GM11168 (cell line): ENCODE measurements around the gene STRN3.

ENCODE experiments used
- in situ Hi-C: fragments of 300-500 bp; cut with MboI; formaldehyde crosslinking; loops from one replicate; pipeline ENCODE4 v1.12.0; 2022; ENCODE audit warnings: low sequenced_read_pairs; ENCODE audit not compliant: unreplicated experiment

Gene STRN3

DNA sequence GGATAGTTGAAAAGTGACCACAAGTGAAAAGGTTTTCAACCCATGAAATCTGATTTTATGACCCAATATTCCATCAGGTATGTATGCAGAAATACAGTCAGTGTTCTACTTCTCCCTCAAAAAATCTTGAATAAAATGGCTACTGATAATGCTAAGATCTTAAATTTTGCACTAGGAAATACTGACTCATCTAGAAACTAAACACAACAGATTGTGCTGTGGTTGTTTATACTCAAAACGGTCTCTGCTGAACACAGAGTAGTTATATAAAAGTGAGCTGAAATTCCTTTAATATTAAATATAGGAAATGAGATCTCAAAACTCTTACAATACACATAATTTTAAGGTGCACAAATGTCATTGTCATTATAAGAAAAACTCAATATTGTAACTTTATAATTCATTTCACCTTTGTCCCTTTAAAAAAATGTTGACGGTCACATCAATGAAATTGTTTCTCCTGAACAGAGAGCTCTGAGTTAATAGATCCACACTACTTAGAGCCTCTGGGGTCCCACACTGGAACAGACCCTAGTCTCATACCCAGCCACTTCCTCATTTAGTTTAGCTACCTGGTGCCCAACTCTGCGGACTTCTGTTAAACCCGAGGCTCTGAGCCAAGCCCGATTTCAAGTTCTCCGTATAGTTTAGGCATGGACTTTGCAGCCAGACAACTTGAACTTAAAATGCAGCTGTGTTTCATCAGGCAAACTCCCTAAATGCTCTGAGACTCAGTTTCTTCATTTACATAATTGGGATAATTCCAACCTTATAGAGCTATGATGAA is 142.5 kb downstream of the STRN3 start:
- in situ Hi-C loops, result no loop called here

DNA sequence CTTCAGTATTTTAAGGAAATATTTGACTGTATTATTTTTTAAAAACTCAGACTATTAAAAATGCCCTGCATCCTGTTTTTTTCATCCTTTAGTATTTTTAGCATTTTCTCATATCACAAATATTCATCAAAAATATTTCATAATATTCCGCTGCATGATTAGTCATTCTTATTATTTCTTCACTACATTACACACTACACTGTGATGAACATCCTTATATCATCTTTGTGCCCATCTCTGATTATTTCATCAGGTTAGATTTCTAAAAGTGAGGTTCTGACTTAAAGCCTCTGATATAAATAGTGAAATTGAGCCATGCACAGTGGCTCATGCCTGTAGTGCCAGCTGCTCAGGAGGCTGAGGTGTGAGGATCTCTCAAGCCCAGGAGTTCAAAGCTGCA is 143.7 kb downstream of the STRN3 start:
- in situ Hi-C loops, result no loop called here

DNA sequence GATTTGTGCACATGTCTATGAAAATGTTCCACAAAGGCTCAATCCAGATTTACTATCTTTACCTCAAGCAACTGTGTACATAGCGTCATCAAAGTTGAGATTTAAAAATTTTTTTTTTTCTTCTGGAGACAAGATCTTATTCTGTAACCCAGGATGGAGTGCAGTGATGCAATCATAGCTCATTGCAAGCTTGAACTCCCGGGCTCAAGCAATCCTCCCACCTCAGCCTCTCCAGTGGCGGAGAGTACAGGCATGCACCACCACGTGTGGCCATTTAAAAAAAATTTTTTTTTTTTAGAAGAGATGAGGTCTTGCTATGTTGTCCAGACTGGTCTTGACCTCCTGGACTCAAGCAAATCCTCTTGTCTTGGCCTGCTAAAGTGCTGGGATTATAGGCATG is 149.5 kb downstream of the STRN3 start:
- in situ Hi-C loops, result no loop called here

DNA sequence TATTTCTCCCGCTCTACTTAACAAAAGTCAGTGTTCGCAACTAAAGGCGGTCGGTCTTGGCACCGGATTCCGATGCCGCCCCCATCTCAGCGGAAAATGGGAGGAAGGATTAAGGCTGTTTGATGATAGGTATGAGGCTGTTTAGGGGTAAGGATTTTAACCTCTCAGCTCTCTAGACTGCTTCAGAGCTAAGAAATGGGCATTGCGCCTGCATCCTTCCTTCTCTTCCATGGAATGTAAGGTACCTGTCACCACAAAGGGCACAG is 150.5 kb downstream of the STRN3 start:
- in situ Hi-C loops, result no loop called here

GRCh38 chr14:30874999-30875787 is 151.0 kb downstream of the STRN3 start:
- in situ Hi-C loops, result no loop called here

GRCh38 chr14:30874120-30874998 is 151.8 kb downstream of the STRN3 start, which contains the start of gene COCH:
Gene COCH (plus strand): TSS chr14:30874559. CDS start chr14:30874939, 380 bp downstream.
- in situ Hi-C loops, result no loop called here

DNA sequence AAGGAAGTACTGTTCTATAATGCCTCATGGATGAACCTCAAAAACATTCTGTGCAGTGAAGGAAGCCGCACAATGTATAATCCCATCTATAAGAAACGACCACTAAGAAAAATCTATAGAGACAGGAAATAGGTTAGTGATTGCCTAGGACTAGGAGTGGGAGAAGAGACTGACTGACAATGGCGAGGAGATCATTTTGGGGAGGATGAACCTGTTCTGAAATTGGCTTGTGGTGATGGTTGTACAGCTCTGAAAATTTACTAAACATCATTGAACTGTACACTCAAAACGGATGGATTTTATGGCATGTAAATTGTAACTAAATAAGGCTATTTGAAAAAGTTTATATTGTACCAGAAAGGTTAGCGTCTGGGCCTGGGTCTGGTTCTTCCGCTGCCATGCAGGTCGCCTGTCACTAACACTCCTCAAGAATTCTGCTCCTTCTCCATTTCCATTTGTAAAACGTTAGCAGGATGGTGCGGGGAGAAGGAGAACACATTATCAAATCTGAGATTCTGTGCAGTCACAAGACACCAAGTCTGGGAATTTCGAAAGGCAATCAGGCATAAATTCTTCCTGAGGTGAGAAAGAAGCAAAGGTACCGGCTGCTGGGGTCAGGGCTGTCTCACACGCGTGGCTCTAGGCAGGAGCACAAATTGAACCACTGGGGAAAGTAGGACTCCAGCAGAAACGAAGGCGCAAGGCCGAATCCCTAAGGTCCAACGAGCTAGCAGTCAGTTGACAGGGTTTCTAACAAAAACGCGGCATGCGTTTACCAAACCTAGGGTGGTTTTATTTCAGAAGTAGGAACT is 152.7 kb downstream of the STRN3 start:
- in situ Hi-C loops, result no loop called here

DNA sequence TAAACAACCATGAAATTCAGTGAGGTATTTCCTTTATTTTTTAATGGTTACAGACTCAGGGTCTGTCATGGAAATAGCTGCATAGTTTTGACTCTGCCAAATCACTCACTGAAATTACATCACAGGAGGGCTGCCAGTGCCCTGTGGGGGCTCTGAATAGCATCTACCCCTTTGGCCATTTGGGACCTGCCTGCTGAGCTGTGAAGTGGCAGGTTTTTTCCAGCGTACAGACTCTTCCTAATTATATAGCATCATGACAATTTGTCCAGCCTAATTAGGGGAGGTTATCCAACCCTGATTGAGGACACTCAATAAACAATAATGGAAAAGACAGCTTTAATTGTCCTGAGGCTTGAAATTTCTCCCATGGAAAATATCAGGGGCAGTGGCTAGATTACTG is 153.6 kb downstream of the STRN3 start:
- in situ Hi-C loops, result no loop called here

DNA sequence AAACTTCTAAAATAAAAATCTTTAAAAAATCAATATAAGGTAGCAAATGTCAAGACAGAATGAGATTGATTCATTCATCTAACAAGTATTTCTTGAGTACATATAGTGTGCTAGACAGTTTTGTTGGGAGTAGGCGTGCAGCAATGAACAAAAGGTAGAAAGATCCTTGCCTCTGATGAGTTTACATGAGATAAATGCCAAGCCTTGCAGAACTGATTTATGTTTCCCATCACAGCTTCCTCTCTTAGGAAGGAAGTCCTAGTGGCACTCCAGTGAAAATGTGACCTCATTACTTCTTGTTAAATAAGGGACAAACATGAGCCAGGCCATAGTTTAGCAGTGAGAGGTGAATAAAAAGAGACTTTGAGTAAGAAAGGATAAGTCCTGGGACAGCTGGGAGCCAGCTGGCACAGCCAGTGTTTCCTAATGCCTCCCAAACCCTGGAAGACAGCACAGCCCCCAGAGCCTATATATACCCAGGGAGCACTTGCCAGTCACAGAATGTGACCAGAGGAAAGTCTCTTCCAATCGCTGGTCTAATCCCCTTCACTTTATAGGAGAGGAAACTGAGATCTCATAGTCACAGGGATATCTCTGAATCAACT is 156.5 kb downstream of the STRN3 start:
- in situ Hi-C loops, result no loop called here

DNA sequence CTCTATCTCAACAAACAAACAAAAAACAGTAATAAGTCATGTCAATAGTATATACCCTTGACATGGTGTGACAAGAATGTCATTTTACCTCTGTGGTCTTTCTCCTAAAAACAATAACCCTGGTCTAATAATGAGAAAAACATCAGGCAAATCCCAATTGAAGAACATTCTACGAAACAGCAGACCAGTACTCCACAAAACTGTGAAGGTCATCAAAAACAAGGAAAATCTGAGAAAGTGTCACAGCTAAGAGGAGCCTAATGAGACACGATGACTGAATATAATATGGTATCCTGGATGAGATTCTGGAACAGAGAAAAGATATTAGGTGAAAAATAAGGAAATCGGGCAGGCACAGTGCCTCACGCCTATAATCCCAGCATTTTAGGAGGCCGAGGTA is 157.4 kb downstream of the STRN3 start:
- in situ Hi-C loops, result no loop called here

DNA sequence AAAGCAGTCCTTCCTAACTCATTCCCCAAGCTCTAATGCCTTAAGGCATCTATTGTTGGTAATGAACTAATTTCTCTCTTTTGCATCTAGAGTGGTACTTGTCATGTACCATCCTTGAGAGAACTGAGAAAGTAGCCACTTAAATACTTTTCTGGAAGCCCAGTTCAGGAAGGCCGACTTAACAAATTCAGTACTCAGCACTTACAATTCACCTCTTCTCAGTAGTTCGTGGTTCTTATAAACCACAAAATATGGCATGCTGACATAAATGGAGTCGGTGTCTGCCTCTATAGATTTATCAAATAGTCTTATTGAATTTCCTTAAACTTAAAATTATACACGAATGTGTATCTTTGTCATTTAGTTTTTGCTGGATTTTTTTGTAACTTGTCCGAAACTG is 161.2 kb downstream of the STRN3 start:
- in situ Hi-C loops, result no loop called here

DNA sequence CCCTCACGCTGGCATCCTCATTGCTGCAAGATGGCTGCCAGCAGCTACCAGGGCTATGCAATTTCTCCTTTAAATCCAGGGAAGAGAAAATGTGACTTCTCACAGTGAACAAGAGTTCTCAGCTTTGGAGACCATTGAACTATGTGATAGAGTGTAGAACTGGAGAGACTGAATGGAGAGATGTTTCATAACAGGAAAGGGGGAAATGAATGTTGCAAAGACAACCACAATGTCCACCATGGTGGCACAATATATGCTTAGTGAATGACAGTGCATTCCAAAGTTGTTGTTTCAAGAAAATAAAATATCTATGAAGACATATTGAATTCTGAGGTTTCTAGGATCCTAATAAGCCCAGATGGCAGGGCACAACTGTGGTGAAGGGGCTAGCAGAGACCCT is 165.0 kb downstream of the STRN3 start:
- in situ Hi-C loops, result no loop called here

DNA sequence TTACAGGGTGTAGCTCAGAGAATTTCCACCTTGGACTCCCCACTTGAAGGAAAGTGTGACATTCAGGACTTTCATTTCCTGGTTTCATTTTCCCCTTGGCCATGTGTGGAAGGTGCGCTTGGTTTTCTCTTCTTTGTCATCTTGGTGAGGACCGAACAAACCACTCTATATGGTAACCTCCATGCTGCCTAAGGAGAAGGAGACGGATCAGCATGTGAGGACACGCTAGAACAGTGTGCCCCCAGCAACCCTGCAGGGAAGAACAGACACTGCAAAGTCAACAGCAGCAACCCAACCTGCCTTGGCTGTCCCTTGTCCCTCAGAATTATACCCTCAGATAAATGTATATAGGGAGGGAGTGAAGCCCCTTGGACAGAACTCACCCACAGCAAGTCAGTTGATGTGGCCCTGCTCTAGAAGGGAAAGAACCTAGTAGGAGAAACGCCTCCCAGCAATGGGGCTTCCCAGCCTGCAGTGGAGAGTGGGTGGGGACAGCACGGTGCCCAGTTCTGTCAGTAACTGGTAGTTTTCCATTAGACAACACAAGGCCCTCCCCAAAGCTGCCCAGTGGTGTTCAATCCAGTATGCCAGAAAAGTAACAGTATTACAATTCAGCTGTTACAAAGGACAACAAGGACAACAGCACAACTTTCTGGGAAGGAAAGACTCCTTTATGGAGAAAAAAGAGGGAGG is 170.7 kb downstream of the STRN3 start:
- in situ Hi-C loops, result no loop called here

DNA sequence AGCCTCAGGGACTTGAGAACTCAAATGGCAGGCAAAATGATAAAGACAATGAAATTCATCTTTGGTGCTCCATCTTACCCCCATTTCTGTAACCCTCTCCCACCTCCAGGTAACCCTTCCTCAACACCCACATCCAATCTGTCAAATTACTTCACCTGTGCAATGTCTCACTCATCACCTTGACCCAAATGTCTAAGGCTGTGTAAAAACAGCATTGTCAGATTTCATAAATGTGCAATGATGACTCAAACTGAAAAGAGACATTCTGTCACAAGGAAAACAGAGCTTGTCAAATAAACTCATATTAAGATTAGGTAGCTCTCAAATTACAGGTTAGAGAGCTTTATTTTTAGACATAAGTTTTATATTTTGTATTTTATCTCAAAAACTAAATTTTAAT is 171.7 kb downstream of the STRN3 start:
- in situ Hi-C loops, result no loop called here

DNA sequence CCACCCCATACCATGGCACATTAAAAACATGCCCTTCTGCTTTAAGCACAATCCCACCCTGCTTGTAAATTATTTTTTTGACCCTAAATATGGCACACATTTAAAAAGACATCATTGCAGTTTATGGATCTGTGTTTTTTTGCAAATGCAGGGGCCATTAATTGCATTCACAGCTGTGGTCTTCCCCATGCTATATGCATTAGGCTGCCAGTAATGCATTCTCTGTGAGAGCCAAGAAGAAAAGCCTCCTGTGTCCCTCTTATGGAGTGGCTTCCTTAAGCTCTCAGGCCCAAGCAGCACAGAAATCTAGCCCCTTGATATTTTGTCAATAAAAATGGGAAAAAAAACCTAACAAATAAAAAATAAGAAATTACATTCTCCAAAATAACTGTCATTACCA is 172.2 kb downstream of the STRN3 start:
- in situ Hi-C loops, result no loop called here

- in situ Hi-C loops, result no loop called here
Observed at GRCh38 chr14:30849983-30850382, 176.2 kb downstream of the STRN3 start.

- in situ Hi-C loops, result no loop called here
Observed at GRCh38 chr14:30849354-30849753, 176.8 kb downstream of the STRN3 start.

GRCh38 chr14:30848449-30849240 is 177.5 kb downstream of the STRN3 start:
- in situ Hi-C loops, result no loop called here
